Astrocyte (in vitro differentiated cells and primary cell): Measurements from ENCODE around the gene EOGT. TPM values are rescaled to one million over a fixed set of nuclear protein-coding genes. Genes with fewer than 3 reads are reported as not detected.

ENCODE experiments used
- DNase-seq: peaks from one replicate; pipeline ENCODE4 v3.0.0-alpha.2; 2010; ENCODE audit warnings: low read depth
- FAIRE-seq: peaks from 2 replicates; lab custom pipeline; 2011; peaks lifted over from hg19 to GRCh38; lab: Jason Lieb, UNC
- H2AFZ ChIP-seq: 2 replicates; pipeline ENCODE4 v1.6.0; 2012; ENCODE audit warnings: low read depth, low read length, inconsistent platforms
- H3K27ac ChIP-seq: 2 replicates; pipeline ENCODE4 v1.5.1; 2011; ENCODE audit warnings: low read depth, low read length, inconsistent platforms
- H3K27me3 ChIP-seq: 2 replicates; pipeline ENCODE4 v1.6.0; 2011; ENCODE audit warnings: low read length, inconsistent platforms; ENCODE audit not compliant: insufficient read depth
- H3K36me3 ChIP-seq: 2 replicates; pipeline ENCODE4 v1.5.1; 2011; ENCODE audit warnings: low read length, inconsistent platforms; ENCODE audit not compliant: insufficient read depth
- H3K4me1 ChIP-seq: 2 replicates; pipeline ENCODE4 v1.5.1; 2011; ENCODE audit warnings: low read length, inconsistent platforms; ENCODE audit not compliant: insufficient read depth
- H3K4me2 ChIP-seq: 2 replicates; pipeline ENCODE4 v1.6.0; 2012; ENCODE audit warnings: low read length, inconsistent platforms
- H3K4me3 ChIP-seq: 2 replicates; pipeline ENCODE4 v1.5.1; 2011; ENCODE audit warnings: low read depth, mild to moderate bottlenecking, low read length, inconsistent platforms; ENCODE audit not compliant: insufficient read depth
- H3K79me2 ChIP-seq: 2 replicates; pipeline ENCODE4 v1.6.0; 2012; ENCODE audit warnings: mild to moderate bottlenecking, low read length, inconsistent platforms; ENCODE audit not compliant: insufficient read depth
- H3K9ac ChIP-seq: 2 replicates; pipeline ENCODE4 v1.6.0; 2012; ENCODE audit warnings: mild to moderate bottlenecking, low read length, inconsistent platforms
- H3K9me3 ChIP-seq: 2 replicates; pipeline ENCODE4 v1.5.1; 2012; ENCODE audit warnings: low read depth, mild to moderate bottlenecking, low read length, inconsistent platforms; ENCODE audit not compliant: insufficient read depth
- H4K20me1 ChIP-seq: 2 replicates; pipeline ENCODE4 v1.6.0; 2012; ENCODE audit warnings: low read length, inconsistent platforms; ENCODE audit not compliant: insufficient read depth
- H3K27ac Mint-ChIP-seq: one replicate; pipeline ENCODE4 v1.8.0; 2021; ENCODE audit warnings: mild to moderate bottlenecking, mixed read lengths; ENCODE audit not compliant: unreplicated experiment
- H3K27me3 Mint-ChIP-seq: one replicate; pipeline ENCODE4 v1.8.0; 2021; ENCODE audit warnings: low read depth, mixed read lengths; ENCODE audit not compliant: unreplicated experiment
- H3K36me3 Mint-ChIP-seq: one replicate; pipeline ENCODE4 v1.8.0; 2021; ENCODE audit warnings: low read depth, mixed read lengths; ENCODE audit not compliant: unreplicated experiment
- H3K4me1 Mint-ChIP-seq: one replicate; pipeline ENCODE4 v1.8.0; 2021; ENCODE audit warnings: low read depth, mixed read lengths; ENCODE audit not compliant: unreplicated experiment
- H3K4me3 Mint-ChIP-seq: one replicate; pipeline ENCODE4 v1.8.0; 2021; ENCODE audit warnings: mild to moderate bottlenecking, moderate library complexity, mixed read lengths; ENCODE audit not compliant: unreplicated experiment
- H3K9me3 Mint-ChIP-seq: one replicate; pipeline ENCODE4 v1.8.0; 2021; ENCODE audit warnings: mild to moderate bottlenecking, mixed read lengths; ENCODE audit not compliant: unreplicated experiment
- EZH2 ChIP-seq: IDR thresholded peaks from 2 replicates; pipeline ENCODE4 v1.6.1; 2012; ENCODE audit warnings: mild to moderate bottlenecking, low read length, inconsistent platforms; ENCODE audit not compliant: insufficient read depth
- total RNA-seq: library from RNA; stranded (reverse); gene quantifications from 2 replicates; pipeline ENCODE4 v1.2.1, GENCODE V29; 2021
- TF ChIP-seq, protein P1 (sequence below): IDR thresholded peaks from 2 replicates; pipeline ENCODE4 v1.5.1; 2011; ENCODE audit warnings: low read depth, mild to moderate bottlenecking, inconsistent platforms, low read length, moderate library complexity; ENCODE audit not compliant: insufficient read depth

Gene EOGT
- total RNA-seq, 1 donor from 2014 or later = 32.3 TPM

DNA sequence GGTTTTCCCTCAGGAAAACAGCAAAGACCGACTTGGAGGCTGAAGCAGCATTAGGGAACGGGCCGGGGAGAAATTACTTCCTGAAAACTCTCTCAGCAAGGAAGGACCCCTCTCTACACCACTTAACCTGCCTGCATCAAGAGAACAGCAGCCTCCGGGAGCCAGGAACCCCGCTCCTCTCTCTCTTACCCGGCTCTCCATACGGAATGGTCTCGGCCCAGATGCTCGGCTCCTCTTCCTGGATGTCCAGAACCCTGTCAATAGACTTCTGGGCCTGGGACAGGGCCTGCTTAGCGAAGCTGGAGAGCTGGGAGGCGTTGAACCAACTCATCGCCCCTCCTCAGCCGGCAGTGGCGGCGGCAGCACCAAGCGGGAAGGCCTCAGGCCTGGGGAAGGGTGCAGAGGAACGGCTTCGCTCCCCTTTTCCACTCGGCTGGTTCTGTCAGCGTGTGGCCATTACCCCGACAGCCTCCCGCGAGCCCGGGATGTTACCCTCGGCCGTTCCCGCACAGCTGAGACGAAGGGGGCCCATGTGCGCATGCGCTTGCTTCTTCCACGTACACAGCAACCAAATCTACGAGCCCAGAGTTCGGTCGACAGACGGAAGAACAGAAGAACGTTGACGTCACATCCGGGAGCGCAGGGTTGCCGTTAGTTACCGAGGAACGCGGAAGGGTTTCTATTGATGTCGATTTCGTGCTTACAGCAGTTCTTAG lies 38.4 kb upstream of the EOGT start, which contains the start of gene TMF1:
Gene TMF1 (minus strand): TSS at position 578 of the 716 bp plus-strand sequence. CDS start 247 bp downstream, at position 331.
- Histone ChIP-seq H4K20me1 (peaks cover 42% of the 10 kb centered on the region), H3K4me3 (peak within 1 kb of the TSS; percentile 100), H3K9me3 (no peaks in the 10 kb centered on the region), H3K4me2 (peak within 1 kb of the TSS; percentile 99), H3K4me1 (peaks cover 11% of the 10 kb centered on the region), H3K27ac (peak within 1 kb of the TSS; percentile 99), H3K79me2 (peaks cover 53% of the 10 kb centered on the region), H3K27me3 (no peaks in the 10 kb centered on the region), H3K36me3 (peaks cover 29% of the 10 kb centered on the region), H2AFZ (peak within 1 kb of the TSS; percentile 88), H3K9ac (peak within 1 kb of the TSS; percentile 100)
- Mint-ChIP-seq H3K4me1 (peaks cover 10% of the 10 kb centered on the region), H3K4me3 (peak within 1 kb of the TSS; percentile 91), H3K36me3 (peaks cover 6% of the 10 kb centered on the region), H3K9me3 (no peaks in the 10 kb centered on the region), H3K27ac (peak within 1 kb of the TSS; percentile 98), H3K27me3 (no peaks in the 10 kb centered on the region)
- peak; percentile 98 for DNase-seq
- TF ChIP-seq EZH2 = no peak
- TF ChIP-seq, protein P1, sequence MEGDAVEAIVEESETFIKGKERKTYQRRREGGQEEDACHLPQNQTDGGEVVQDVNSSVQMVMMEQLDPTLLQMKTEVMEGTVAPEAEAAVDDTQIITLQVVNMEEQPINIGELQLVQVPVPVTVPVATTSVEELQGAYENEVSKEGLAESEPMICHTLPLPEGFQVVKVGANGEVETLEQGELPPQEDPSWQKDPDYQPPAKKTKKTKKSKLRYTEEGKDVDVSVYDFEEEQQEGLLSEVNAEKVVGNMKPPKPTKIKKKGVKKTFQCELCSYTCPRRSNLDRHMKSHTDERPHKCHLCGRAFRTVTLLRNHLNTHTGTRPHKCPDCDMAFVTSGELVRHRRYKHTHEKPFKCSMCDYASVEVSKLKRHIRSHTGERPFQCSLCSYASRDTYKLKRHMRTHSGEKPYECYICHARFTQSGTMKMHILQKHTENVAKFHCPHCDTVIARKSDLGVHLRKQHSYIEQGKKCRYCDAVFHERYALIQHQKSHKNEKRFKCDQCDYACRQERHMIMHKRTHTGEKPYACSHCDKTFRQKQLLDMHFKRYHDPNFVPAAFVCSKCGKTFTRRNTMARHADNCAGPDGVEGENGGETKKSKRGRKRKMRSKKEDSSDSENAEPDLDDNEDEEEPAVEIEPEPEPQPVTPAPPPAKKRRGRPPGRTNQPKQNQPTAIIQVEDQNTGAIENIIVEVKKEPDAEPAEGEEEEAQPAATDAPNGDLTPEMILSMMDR = no peak
- peak; percentile 98 for FAIRE-seq

DNA sequence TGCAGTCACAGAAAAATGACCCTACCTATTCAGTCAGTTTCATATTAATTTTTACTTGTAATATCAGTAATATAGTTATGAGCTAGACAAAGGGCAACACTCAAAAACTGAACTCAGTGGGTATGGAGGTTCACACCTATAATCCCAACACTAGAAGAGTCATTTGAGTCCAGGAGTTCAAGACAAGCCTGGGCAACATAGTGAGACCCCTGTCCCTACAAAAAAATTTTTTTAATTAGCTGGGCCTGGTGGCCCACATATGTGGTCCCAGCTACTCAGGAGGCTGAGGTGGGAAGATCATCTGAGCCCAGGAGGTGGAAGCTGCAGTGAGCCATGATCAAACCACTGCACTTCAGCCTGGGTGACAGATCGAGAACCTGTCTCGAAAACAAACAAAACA lies 35.5 kb upstream of the EOGT start:
- Mint-ChIP-seq H3K9me3 (no peaks in the 10 kb centered on the region), H3K4me1 (peaks cover 11% of the 10 kb centered on the region), H3K4me3 (peak overlapping the region; percentile 91), H3K27me3 (no peaks in the 10 kb centered on the region), H3K27ac (no peak overlapping the region), H3K36me3 (peaks cover 6% of the 10 kb centered on the region)
- Histone ChIP-seq H3K36me3 (peaks cover 28% of the 10 kb centered on the region), H3K4me3 (no peak overlapping the region), H3K9me3 (no peaks in the 10 kb centered on the region), H4K20me1 (peaks cover 55% of the 10 kb centered on the region), H2AFZ (no peak overlapping the region), H3K27ac (no peak overlapping the region), H3K4me1 (peaks cover 11% of the 10 kb centered on the region), H3K9ac (no peak overlapping the region), H3K79me2 (peaks cover 71% of the 10 kb centered on the region), H3K27me3 (no peaks in the 10 kb centered on the region), H3K4me2 (peak overlapping the region; percentile 99)
- no peak for TF ChIP-seq EZH2
- TF ChIP-seq, protein P1 = no peak
- no peak for FAIRE-seq
- no peak for DNase-seq

DNA sequence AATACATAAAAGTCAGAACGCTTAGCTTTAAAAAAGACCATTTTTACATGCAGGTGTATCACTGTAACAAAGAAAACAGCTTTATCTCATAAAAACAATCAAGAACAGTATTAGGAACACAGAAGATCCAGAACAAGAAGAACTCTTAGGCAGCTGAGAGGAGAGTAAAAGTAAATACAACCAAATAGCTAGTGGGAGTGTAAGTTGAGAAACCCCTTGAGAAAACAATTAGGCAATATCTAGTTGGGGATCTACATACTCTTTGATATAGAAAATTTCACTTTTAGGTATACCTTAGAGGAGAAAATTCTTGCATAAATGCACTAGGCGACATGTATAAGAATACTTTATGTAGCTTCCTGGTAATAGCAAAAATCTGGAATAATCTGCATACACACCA lies 31.1 kb upstream of the EOGT start:
- H3K9me3 ChIP-seq = no peaks in the 10 kb centered on the region
- no peak overlapping the region for H3K4me3 Mint-ChIP-seq
- no peak overlapping the region for H3K27ac Mint-ChIP-seq
- no peak overlapping the region for H3K4me3 ChIP-seq
- peaks cover 54% of the 10 kb centered on the region for H3K36me3 ChIP-seq
- H3K9ac ChIP-seq = no peak overlapping the region
- peaks cover 44% of the 10 kb centered on the region for H4K20me1 ChIP-seq
- no peak overlapping the region for H2AFZ ChIP-seq
- H3K27ac ChIP-seq = no peak overlapping the region
- no peaks in the 10 kb centered on the region for H3K9me3 Mint-ChIP-seq
- FAIRE-seq (no peak), DNase-seq (no peak)
- no peak overlapping the region for H3K4me2 ChIP-seq
- no peak for TF ChIP-seq EZH2
- TF ChIP-seq, protein P1 = no peak
- H3K4me1 ChIP-seq = no peaks in the 10 kb centered on the region
- H3K27me3 Mint-ChIP-seq = no peaks in the 10 kb centered on the region
- H3K79me2 ChIP-seq = peaks cover 51% of the 10 kb centered on the region
- no peaks in the 10 kb centered on the region for H3K27me3 ChIP-seq
- H3K4me1 Mint-ChIP-seq = peaks cover 10% of the 10 kb centered on the region
- H3K36me3 Mint-ChIP-seq = peaks cover 7% of the 10 kb centered on the region
